Measurements from ENCODE around the gene PEAK1.

DNA sequence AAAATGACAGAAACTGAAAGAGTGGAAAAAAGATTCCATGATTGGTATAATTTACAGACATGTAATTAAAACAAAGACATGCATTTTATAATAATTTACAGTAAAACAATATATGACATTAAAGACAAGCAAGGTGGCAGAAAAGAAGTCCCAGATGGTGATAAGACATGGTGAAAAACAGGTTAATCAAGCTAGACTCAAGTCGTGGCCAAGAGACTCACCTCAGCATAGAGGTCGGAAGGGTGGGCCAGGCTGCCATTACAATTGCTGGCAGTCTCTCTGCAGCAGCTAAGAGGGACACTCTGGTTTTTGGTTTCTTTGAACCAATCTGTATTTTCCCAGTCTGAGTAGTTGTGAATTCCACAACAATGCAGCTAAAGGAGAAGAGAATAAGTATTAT is 367.3 kb downstream of the PEAK1 start:
- TF ChIP-seq CTCF (IDR thresholded peaks at IDR 0.05; ENCODE audit: extremely low read depth in 1 of 2, insufficient read depth in 1 of 2, low read depth in 1 of 2, low read length in 2 of 2) (no peak), POLR2AphosphoS5 (IDR thresholded peaks at IDR 0.05; ENCODE audit: insufficient read depth, low read depth, low read length) (no peak), FOS (IDR thresholded peaks at IDR 0.05; ENCODE audit: borderline replicate concordance, insufficient read depth, low read length) (no peak), POLR2A (IDR thresholded peaks at IDR 0.05; ENCODE audit: low read depth, low read length) (no peak), EZH2 (IDR thresholded peaks at IDR 0.05; ENCODE audit: borderline replicate concordance, low read depth, low read length, severe bottlenecking) (no peak), JUN (IDR thresholded peaks at IDR 0.05; ENCODE audit: borderline replicate concordance, insufficient read depth, insufficient read length, low read depth) (no peak), MYC (IDR thresholded peaks at IDR 0.05; ENCODE audit: low read depth, low read length) (no peak), GATA2 (IDR thresholded peaks at IDR 0.05; ENCODE audit: insufficient read depth, insufficient read length, low read depth, low read length) (no peak)
- TF ChIP-seq, protein P1, sequence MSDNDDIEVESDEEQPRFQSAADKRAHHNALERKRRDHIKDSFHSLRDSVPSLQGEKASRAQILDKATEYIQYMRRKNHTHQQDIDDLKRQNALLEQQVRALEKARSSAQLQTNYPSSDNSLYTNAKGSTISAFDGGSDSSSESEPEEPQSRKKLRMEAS (IDR thresholded peaks at IDR 0.05; ENCODE audit: insufficient read depth, insufficient read length): no peak
